Measurements from ENCODE around the gene MEMO1.
"Not testable (repeated sequence)": the region's sequence is repeated elsewhere in the genome, so short reads cannot be mapped to it uniquely, and the experiment has no call there.

Gene MEMO1

DNA sequence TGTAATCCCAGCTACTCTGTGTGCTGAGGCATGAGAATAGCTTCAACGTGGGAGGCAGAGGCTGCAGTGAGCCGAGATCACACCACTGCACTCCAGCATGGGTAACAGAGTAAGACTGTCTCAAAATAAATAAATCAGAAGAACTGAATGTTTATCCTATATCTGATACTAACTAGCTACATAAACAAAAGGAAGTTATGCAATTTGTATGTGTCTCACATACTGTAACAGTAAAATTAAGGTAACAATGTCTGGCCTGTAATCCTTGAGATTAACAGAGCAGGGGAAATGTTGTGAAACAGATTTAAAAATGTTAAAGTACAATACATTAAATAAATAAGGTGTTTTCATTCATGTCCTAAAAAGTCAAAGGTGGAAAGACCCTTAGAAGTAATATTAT is 150.8 kb downstream of the MEMO1 start:
- no peaks in the 10 kb centered on the region for H4K20me1 ChIP-seq (ENCODE audit: control insufficient read depth, insufficient read depth, low read depth, low read length)
- H3K27ac ChIP-seq (ENCODE audit: low read depth, low read length): no peak overlapping the region
- no peaks in the 10 kb centered on the region for H3K9me2 ChIP-seq (replicated peaks; ENCODE audit: control insufficient read depth, low read length)

DNA sequence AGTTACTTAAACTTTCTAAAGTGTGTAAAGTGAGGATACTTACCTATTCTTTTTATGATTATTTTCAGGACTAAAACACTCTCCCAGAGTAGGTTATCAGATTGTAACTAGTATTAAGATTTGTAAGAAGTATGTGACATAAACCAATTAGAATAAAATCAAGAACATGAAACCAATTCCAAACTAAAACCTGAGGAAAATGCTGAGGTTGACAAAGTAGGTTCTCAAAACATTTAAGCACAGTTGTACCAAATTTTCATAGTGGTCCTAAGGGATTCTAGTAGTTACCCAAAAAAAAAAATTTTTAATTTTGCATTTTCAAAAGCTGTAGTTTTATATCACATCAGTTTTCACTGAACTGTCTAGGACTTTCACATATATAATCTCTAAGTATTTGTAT is 157.3 kb downstream of the MEMO1 start:
- Histone ChIP-seq H3K4me1 (ENCODE audit: control insufficient read depth, low read length) (no peaks in the 10 kb centered on the region), H3K79me2 (ENCODE audit: control insufficient read depth, low read length) (no peaks in the 10 kb centered on the region), H3K9me3 (ENCODE audit: control insufficient read depth, insufficient read depth, low read length) (no peaks in the 10 kb centered on the region), H3K4me2 (ENCODE audit: low read length) (no peak overlapping the region), H3K4me3 (ENCODE audit: low read length) (no peak overlapping the region), H4K20me1 (ENCODE audit: control insufficient read depth, insufficient read depth, low read depth, low read length) (no peaks in the 10 kb centered on the region), H3K27ac (ENCODE audit: low read depth, low read length) (no peak overlapping the region), H3K36me3 (ENCODE audit: control insufficient read depth, low read length) (no peaks in the 10 kb centered on the region), H3K9me2 (replicated peaks; ENCODE audit: control insufficient read depth, low read length) (no peaks in the 10 kb centered on the region), H3K27me3 (ENCODE audit: control insufficient read depth, low read length) (no peaks in the 10 kb centered on the region), H3F3A (ENCODE audit: control insufficient read depth, insufficient read depth) (no peaks in the 10 kb centered on the region)
- TF ChIP-seq, protein P1, sequence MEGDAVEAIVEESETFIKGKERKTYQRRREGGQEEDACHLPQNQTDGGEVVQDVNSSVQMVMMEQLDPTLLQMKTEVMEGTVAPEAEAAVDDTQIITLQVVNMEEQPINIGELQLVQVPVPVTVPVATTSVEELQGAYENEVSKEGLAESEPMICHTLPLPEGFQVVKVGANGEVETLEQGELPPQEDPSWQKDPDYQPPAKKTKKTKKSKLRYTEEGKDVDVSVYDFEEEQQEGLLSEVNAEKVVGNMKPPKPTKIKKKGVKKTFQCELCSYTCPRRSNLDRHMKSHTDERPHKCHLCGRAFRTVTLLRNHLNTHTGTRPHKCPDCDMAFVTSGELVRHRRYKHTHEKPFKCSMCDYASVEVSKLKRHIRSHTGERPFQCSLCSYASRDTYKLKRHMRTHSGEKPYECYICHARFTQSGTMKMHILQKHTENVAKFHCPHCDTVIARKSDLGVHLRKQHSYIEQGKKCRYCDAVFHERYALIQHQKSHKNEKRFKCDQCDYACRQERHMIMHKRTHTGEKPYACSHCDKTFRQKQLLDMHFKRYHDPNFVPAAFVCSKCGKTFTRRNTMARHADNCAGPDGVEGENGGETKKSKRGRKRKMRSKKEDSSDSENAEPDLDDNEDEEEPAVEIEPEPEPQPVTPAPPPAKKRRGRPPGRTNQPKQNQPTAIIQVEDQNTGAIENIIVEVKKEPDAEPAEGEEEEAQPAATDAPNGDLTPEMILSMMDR (IDR thresholded peaks at IDR 0.05; ENCODE audit: low read depth, low read length, poor library complexity, severe bottlenecking): no peak

More for the DNA sequence above, 150.8 kb downstream of the MEMO1 start:
- Histone ChIP-seq H3K36me3 (ENCODE audit: control insufficient read depth, low read length) (no peaks in the 10 kb centered on the region), H3K27me3 (ENCODE audit: control insufficient read depth, low read length) (no peaks in the 10 kb centered on the region), H3F3A (ENCODE audit: control insufficient read depth, insufficient read depth) (no peaks in the 10 kb centered on the region), H3K79me2 (ENCODE audit: control insufficient read depth, low read length) (no peaks in the 10 kb centered on the region), H3K4me1 (ENCODE audit: control insufficient read depth, low read length) (no peaks in the 10 kb centered on the region), H3K4me2 (ENCODE audit: low read length) (no peak overlapping the region), H3K4me3 (ENCODE audit: low read length) (no peak overlapping the region), H3K9me3 (ENCODE audit: control insufficient read depth, insufficient read depth, low read length) (no peaks in the 10 kb centered on the region)
- TF ChIP-seq, protein P1 (IDR thresholded peaks at IDR 0.05; ENCODE audit: low read depth, low read length, poor library complexity, severe bottlenecking): no peak
- no peak for TF ChIP-seq EZH2phosphoT487 (IDR thresholded peaks at IDR 0.05; ENCODE audit: borderline replicate concordance, low read length)

DNA sequence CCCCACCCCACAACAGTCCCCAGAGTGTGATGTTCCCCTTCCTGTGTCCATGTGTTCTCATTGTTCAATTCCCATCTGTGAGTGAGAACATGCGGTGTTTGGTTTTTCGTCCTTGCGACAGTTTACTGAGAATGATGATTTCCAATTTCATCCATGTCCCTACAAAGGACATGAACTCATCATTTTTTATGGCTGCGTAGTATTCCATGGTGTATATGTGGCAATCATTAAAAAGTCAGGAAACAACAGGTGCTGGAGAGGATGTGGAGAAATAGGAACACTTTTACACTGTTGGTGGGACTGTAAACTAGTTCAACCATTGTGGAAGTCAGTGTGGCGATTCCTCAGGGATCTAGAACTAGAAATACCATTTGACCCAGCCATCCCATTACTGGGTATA is 168.7 kb downstream of the MEMO1 start:
- H3F3A ChIP-seq (ENCODE audit: control insufficient read depth, insufficient read depth); H3K9me3 ChIP-seq (ENCODE audit: control insufficient read depth, insufficient read depth, low read length); H3K27ac ChIP-seq (ENCODE audit: low read depth, low read length); H3K9me2 ChIP-seq (replicated peaks; ENCODE audit: control insufficient read depth, low read length); H3K27me3 ChIP-seq (ENCODE audit: control insufficient read depth, low read length); H3K79me2 ChIP-seq (ENCODE audit: control insufficient read depth, low read length); H3K4me1 ChIP-seq (ENCODE audit: control insufficient read depth, low read length); H3K4me2 ChIP-seq (ENCODE audit: low read length); H3K4me3 ChIP-seq (ENCODE audit: low read length); H3K36me3 ChIP-seq (ENCODE audit: control insufficient read depth, low read length); H4K20me1 ChIP-seq (ENCODE audit: control insufficient read depth, insufficient read depth, low read depth, low read length): not testable (repeated sequence)

DNA sequence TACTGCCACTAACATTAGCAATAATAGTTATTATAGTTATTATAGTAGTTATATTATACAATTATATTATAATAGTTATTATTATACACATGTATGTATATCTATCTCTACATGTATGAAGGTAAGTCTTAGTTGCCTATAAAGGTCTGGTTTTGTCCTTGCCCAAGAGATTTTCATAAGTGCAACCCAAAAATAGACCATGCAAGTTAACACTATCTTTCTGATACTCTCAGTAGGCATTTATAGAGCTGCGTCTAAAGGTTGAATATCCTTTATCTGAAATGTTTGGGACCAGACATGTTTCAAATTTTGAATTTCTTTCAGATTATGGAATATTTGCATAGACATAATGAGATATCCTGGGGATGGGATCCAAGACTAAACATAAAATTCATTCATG is 175.4 kb downstream of the MEMO1 start:
- Histone ChIP-seq H4K20me1 (ENCODE audit: control insufficient read depth, insufficient read depth, low read depth, low read length) (no peaks in the 10 kb centered on the region), H3K36me3 (ENCODE audit: control insufficient read depth, low read length) (no peaks in the 10 kb centered on the region), H3K9me2 (replicated peaks; ENCODE audit: control insufficient read depth, low read length) (no peaks in the 10 kb centered on the region), H3K79me2 (ENCODE audit: control insufficient read depth, low read length) (no peaks in the 10 kb centered on the region), H3K4me3 (ENCODE audit: low read length) (no peak overlapping the region), H3K27me3 (ENCODE audit: control insufficient read depth, low read length) (no peaks in the 10 kb centered on the region), H3K27ac (ENCODE audit: low read depth, low read length) (no peak overlapping the region), H3F3A (ENCODE audit: control insufficient read depth, insufficient read depth) (no peaks in the 10 kb centered on the region), H3K4me1 (ENCODE audit: control insufficient read depth, low read length) (no peaks in the 10 kb centered on the region), H3K9me3 (ENCODE audit: control insufficient read depth, insufficient read depth, low read length) (no peaks in the 10 kb centered on the region), H3K4me2 (ENCODE audit: low read length) (no peak overlapping the region)
- no peak for TF ChIP-seq EZH2phosphoT487 (IDR thresholded peaks at IDR 0.05; ENCODE audit: borderline replicate concordance, low read length)
- TF ChIP-seq, protein P1 (IDR thresholded peaks at IDR 0.05; ENCODE audit: low read depth, low read length, poor library complexity, severe bottlenecking): no peak
